Measurements from ENCODE around the gene RNF10.

- TF ChIP-seq CTCF (conservative IDR thresholded peaks at IDR 0.05; ENCODE audit: low read depth in 2 of 2) (no peak), ETS1 (IDR thresholded peaks at IDR 0.05) (no peak), CREB1 (CRISPR knock-in tag; IDR thresholded peaks at IDR 0.05; ENCODE audit: low read depth) (no peak), POLR2AphosphoS5 (IDR thresholded peaks at IDR 0.05; ENCODE audit: low read depth) (no peak), EZH2 (IDR thresholded peaks at IDR 0.05; ENCODE audit: low read depth, unreplicated experiment) (no peak), JUNB (IDR thresholded peaks at IDR 0.05; ENCODE audit: unreplicated experiment) (no peak), EZH2phosphoT487 (IDR thresholded peaks at IDR 0.05; ENCODE audit: unreplicated experiment) (no peak)
- TF ChIP-seq, protein P1, sequence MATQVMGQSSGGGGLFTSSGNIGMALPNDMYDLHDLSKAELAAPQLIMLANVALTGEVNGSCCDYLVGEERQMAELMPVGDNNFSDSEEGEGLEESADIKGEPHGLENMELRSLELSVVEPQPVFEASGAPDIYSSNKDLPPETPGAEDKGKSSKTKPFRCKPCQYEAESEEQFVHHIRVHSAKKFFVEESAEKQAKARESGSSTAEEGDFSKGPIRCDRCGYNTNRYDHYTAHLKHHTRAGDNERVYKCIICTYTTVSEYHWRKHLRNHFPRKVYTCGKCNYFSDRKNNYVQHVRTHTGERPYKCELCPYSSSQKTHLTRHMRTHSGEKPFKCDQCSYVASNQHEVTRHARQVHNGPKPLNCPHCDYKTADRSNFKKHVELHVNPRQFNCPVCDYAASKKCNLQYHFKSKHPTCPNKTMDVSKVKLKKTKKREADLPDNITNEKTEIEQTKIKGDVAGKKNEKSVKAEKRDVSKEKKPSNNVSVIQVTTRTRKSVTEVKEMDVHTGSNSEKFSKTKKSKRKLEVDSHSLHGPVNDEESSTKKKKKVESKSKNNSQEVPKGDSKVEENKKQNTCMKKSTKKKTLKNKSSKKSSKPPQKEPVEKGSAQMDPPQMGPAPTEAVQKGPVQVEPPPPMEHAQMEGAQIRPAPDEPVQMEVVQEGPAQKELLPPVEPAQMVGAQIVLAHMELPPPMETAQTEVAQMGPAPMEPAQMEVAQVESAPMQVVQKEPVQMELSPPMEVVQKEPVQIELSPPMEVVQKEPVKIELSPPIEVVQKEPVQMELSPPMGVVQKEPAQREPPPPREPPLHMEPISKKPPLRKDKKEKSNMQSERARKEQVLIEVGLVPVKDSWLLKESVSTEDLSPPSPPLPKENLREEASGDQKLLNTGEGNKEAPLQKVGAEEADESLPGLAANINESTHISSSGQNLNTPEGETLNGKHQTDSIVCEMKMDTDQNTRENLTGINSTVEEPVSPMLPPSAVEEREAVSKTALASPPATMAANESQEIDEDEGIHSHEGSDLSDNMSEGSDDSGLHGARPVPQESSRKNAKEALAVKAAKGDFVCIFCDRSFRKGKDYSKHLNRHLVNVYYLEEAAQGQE (IDR thresholded peaks at IDR 0.05; ENCODE audit: unreplicated experiment), result no peak
These were observed 4.4 kb downstream of the RNF10 start for GRCh38 chr12:120538281-120539156.
